Spleen (tissue), 11 donors: ENCODE measurements around the gene SSBP3. TPM values are rescaled to one million over a fixed set of nuclear protein-coding genes. Genes with fewer than 3 reads are reported as not detected.

ENCODE experiments used
- DNase-seq: peaks from one replicate; pipeline ENCODE4 v3.0.0-alpha.2; 2020
- H3K27ac ChIP-seq, 8 donors: fragments of 200-600 bp; sonication (generic) in 7 of 8; 1 replicate in 4 of 8; 2 replicates in 4 of 8; pipeline versions ENCODE4 v1.5.0 to v1.8.0; 2016 to 2021; ENCODE audit warnings: inconsistent platforms in 4 of 8, mild to moderate bottlenecking in 4 of 8, moderate library complexity in 1 of 8
- H3K27me3 ChIP-seq, 7 donors: fragments of 200-600 bp; sonication (generic) in 6 of 7; replicated peaks in 1 of 7; 1 replicate in 4 of 7; 2 replicates in 3 of 7; pipeline versions ENCODE4 v1.5.0 to v1.8.0; 2016 to 2021; ENCODE audit warnings: inconsistent platforms in 3 of 7, mild to moderate bottlenecking in 1 of 7
- H3K36me3 ChIP-seq, 6 donors: fragments of 200-600 bp; sonication (generic) in 5 of 6; 1 replicate in 4 of 6; 2 replicates in 2 of 6; pipeline versions ENCODE4 v1.5.0 to v1.8.0; 2016 to 2021; ENCODE audit warnings: inconsistent platforms in 2 of 6
- H3K4me1 ChIP-seq, 6 donors: fragments of 200-600 bp; sonication (generic) in 5 of 6; 1 replicate in 3 of 6; 2 replicates in 3 of 6; pipeline versions ENCODE4 v1.5.0 to v1.8.0; 2016 to 2021; ENCODE audit warnings: inconsistent platforms in 3 of 6
- H3K4me3 ChIP-seq, 8 donors: fragments of 200-600 bp; sonication (generic) in 7 of 8; 1 replicate in 4 of 8; 2 replicates in 4 of 8; pipeline versions ENCODE4 v1.5.0 to v1.8.0; 2016 to 2021; ENCODE audit warnings: inconsistent platforms in 4 of 8, mild to moderate bottlenecking in 4 of 8, moderate library complexity in 2 of 8
- H3K9me3 ChIP-seq, 8 donors: fragments of 200-600 bp; sonication (generic) in 7 of 8; 1 replicate in 4 of 8; 2 replicates in 4 of 8; pipeline versions ENCODE4 v1.5.0 to v1.8.0; 2016 to 2021; ENCODE audit warnings: inconsistent platforms in 4 of 8
- POLR2A ChIP-seq, 3 donors: fragments of 450-650 bp; IDR thresholded peaks; one replicate each; pipeline ENCODE4 v1.5.1; 2017; ENCODE audit warnings: antibody characterized with exemption in 3 of 3, mild to moderate bottlenecking in 1 of 3
- POLR2AphosphoS5 ChIP-seq, 3 donors: sonication (generic); formaldehyde crosslinking; IDR thresholded peaks; one replicate each; pipeline ENCODE4 v1.5.1; 2017; ENCODE audit warnings: antibody characterized with exemption in 3 of 3
- WGBS, 5 donors: extraction: QIAGEN DNeasy Blood & Tissue Kit in 3 of 5; methylation state at CpG; one replicate each; pipeline versions ENCODE4 v1.1.5 to v1.1.7; 2013 to 2018; 5-methylcytosine and 5-hydroxymethylcytosine counted together
- intact Hi-C: fragments of 100-400 bp; cut with DNase I; formaldehyde crosslinking; loops from one replicate; pipeline ENCODE4 v1.15.0; 2023; ENCODE audit warnings: low total_unique reads
- polyA plus RNA-seq, 3 donors: library from polyadenylated mRNA; stranded (reverse); fragments of 200-250 nt; gene quantifications; one replicate each; pipeline ENCODE4 v1.2.1, GENCODE V29; 2013
- total RNA-seq, 7 donors: library from RNA; depleted of rRNA in 3 of 7; stranded (reverse); fragments of >200 nt in 3 of 7; fragmentation: NEBNext Ultra II Directional in 4 of 7; extraction: Animal tissue kit (Norgen Biotek cat#: 25700) in 4 of 7; gene quantifications; one replicate each; pipeline versions ENCODE4 v1.1.0 to v1.2.1, GENCODE V29; 2016 to 2021
- TF ChIP-seq, protein P1 (sequence below), 11 experiments: fragments of 200-600 bp in 7 of 11; fragments of 450-650 bp in 4 of 11; sonication (generic) in 4 of 11; IDR thresholded peaks in 8 of 11; conservative IDR thresholded peaks in 3 of 11; 1 replicate in 7 of 11; 2 replicates in 4 of 11; pipeline versions ENCODE4 v1.4.0 to v1.8.0; 2016 to 2021; ENCODE audit warnings: antibody characterized with exemption in 11 of 11, inconsistent platforms in 4 of 11, mild to moderate bottlenecking in 1 of 11
- donor health status: healthy with polysubstance abuse.
- donor health status: DM: no; HTN: no; CAD: no; lungs with moderate emphysema.
- donor health status: DM: no; HTN: no; CAD: no.
- donor health status: Bipolar disorder and iron deficiency.
- donor health status: healthy.
- donor health status: DM: no; HTN: no; CAD: no.
- donor health status: DM: yes; HTN: yes; CAD: no.

The SSBP3 gene
- total and polyA plus RNA-seq, 10 donors = 14.4 to 73.5 (median 26.3) TPM

DNA sequence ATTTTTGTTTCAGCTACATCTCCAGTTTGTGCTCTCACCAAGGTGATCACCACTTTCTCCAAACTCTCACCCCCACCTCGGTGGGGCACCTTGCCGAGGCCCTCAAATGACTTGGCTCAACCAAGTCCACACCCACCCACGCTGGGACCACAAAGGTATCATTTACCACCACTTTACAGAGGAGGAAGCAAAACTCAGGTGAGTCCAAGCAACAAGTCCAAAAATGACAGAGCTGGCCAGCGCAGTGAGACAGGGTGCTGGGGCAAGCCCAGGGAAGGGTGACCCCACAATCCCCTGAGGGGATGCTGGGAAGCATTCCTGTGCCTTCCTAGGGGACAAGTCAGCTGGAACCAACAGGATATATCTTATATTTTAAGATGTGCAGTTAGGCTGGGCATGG is 24.7 kb downstream of the SSBP3 start:
- 76 to 92% (median 79%) methylated on average over 4 of the region's 4 CpGs for WGBS, 5 donors
- H3K4me1 ChIP-seq = peaks cover 27 to 89% (median 68%) of the 10 kb centered on the region in 6 donors
- intact Hi-C loops = no loop called here

DNA sequence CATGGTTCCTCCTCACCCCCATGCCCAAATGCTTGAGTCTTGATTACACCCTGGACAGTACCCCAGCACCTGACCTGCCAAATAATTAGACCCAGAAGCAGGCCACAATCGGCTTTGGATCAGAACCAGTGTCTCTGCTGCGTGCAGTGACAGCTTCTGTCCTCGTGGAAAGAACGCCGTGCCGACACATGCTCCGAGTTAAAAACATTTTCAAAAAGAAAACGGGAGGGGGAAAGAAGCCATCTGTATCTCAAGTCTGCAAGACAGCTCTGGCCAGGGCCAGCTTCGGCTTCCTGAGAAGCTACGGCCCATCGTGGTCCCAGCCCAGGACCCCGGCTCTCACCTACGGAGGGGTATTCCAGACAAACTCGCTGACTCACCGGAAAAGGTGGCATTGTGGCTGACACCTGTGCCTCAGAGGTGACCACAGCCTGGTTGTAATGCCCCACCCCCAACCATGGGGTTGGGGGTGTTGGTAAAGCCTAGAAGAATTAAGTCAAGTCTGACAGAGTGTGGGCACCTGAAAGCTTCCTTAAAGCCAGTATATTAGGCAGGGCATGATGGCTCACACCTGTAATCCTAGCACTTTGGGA is 25.8 kb downstream of the SSBP3 start:
- H3K9me3 ChIP-seq = no peaks in the 10 kb centered on the region
- H3K27me3 ChIP-seq = no peaks in the 10 kb centered on the region
- H3K4me3 ChIP-seq = no peak overlapping the region
- intact Hi-C loops = no loop called here
- 55 to 70% (median 62%) methylated on average over 15 of the region's 15 CpGs for WGBS, 5 donors
- TF ChIP-seq POLR2AphosphoS5 (IDR thresholded peaks at IDR 0.05) (no peak), POLR2A (IDR thresholded peaks at IDR 0.05) (no peak)
- TF ChIP-seq, protein P1, sequence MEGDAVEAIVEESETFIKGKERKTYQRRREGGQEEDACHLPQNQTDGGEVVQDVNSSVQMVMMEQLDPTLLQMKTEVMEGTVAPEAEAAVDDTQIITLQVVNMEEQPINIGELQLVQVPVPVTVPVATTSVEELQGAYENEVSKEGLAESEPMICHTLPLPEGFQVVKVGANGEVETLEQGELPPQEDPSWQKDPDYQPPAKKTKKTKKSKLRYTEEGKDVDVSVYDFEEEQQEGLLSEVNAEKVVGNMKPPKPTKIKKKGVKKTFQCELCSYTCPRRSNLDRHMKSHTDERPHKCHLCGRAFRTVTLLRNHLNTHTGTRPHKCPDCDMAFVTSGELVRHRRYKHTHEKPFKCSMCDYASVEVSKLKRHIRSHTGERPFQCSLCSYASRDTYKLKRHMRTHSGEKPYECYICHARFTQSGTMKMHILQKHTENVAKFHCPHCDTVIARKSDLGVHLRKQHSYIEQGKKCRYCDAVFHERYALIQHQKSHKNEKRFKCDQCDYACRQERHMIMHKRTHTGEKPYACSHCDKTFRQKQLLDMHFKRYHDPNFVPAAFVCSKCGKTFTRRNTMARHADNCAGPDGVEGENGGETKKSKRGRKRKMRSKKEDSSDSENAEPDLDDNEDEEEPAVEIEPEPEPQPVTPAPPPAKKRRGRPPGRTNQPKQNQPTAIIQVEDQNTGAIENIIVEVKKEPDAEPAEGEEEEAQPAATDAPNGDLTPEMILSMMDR (IDR thresholded peaks at IDR 0.05 in 8 of 11, conservative IDR thresholded peaks at IDR 0.05 in 3 of 11) = no peak
- DNase-seq = no peak
- peaks cover 0 to 8% (median 0%) of the 10 kb centered on the region in 6 donors for H3K36me3 ChIP-seq
- H3K27ac ChIP-seq = peak overlapping the region in 5 of 8 donors; percentile 23 to 85 (median 76)
- H3K4me1 ChIP-seq = peaks cover 29 to 89% (median 74%) of the 10 kb centered on the region in 6 donors

More for the DNA sequence above, 24.7 kb downstream of the SSBP3 start:
- Histone ChIP-seq H3K36me3 (peaks cover 0 to 13% (median 0%) of the 10 kb centered on the region in 6 donors), H3K27me3 (no peaks in the 10 kb centered on the region), H3K9me3 (no peaks in the 10 kb centered on the region), H3K27ac (peak overlapping the region in 1 of 8 donors; percentile 27), H3K4me3 (no peak overlapping the region)
- no peak for DNase-seq
- TF ChIP-seq POLR2AphosphoS5 (IDR thresholded peaks at IDR 0.05) (no peak), POLR2A (IDR thresholded peaks at IDR 0.05) (no peak)
- TF ChIP-seq, protein P1 (IDR thresholded peaks at IDR 0.05 in 8 of 11, conservative IDR thresholded peaks at IDR 0.05 in 3 of 11) = no peak

DNA sequence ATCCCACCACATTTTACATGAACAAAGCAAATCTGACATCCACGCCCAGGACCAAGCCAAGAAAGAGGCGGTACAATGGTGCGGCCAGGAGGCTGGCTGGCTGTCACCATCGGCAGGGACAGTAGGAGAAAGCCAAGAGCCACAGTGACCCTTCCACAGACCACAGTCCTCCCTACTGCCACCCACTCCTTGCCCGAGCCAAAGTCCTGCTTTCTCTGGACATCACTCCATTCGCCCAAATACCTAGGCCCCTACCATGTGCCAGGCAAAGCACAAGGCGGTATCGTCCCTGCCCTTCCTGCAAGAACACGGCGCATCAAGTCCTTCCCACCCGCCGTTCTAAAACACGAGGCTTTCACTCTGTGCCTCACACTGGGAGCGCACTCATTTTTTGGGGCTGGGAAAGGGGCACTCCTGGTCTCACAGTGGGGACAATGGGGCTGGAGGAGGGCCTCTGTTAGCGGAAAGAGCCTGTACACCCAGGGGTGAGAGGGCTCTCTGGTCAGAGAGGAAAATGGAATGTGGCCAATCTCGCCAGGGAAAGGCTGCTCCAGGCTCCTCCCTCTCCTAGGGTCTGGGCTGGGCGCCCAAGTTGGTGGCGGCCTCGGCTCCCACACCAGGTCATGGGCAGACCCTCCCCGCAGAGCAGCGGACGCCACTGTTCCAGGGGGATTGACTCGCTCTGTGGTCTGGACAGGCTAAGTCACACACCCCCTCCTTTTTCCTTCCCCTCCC is 26.5 kb downstream of the SSBP3 start:
- TF ChIP-seq, protein P1 (IDR thresholded peaks at IDR 0.05 in 8 of 11, conservative IDR thresholded peaks at IDR 0.05 in 3 of 11) = no peak
- TF ChIP-seq POLR2A (IDR thresholded peaks at IDR 0.05) (no peak), POLR2AphosphoS5 (IDR thresholded peaks at IDR 0.05) (peak in 2 of 3 donors; percentile 51 to 62)
- peak overlapping the region in 5 of 8 donors; percentile 23 to 85 (median 76) for H3K27ac ChIP-seq
- no peak for DNase-seq
- intact Hi-C loops = no loop called here
- H3K4me1 ChIP-seq = peaks cover 29 to 89% (median 73%) of the 10 kb centered on the region in 6 donors
- no peaks in the 10 kb centered on the region for H3K9me3 ChIP-seq
- no peaks in the 10 kb centered on the region for H3K27me3 ChIP-seq
- H3K36me3 ChIP-seq = peaks cover 0 to 8% (median 0%) of the 10 kb centered on the region in 6 donors
- 61 to 74% (median 68%) methylated on average over 23 of the region's 23 CpGs for WGBS, 5 donors
- H3K4me3 ChIP-seq = no peak overlapping the region
